Natural killer cell treated with Interleukin-12 subunit alpha and Interleukin-12 subunit beta and Interleukin-15 and Interleukin-18, amount 100 ng/mL, for 72 hours (primary cell): Measurements from ENCODE around the gene HNRNPAB. TPM values are rescaled to one million over a fixed set of nuclear protein-coding genes. Genes with fewer than 3 reads are reported as not detected.
"Not testable (repeated sequence)": the region's sequence is repeated elsewhere in the genome, so short reads cannot be mapped to it uniquely, and the experiment has no call there.

Experiments used
- ATAC-seq, 2 donors: fragments of 150-1000 bp; cut with Tn5 transposase in 1 of 2; sonication (Bioruptor Pico), chemical (Tn5 transposase) in 1 of 2; 2 replicates each; pipeline ENCODE4 v1.10.0; 2021
- DNase-seq: peaks from one replicate; pipeline ENCODE4 v3.0.0; 2022; ENCODE audit warnings: low spot score
- H3K27ac Mint-ChIP-seq, 2 donors: 1 replicate in 1 of 2; 2 replicates in 1 of 2; pipeline ENCODE4 v1.8.0; 2022; ENCODE audit warnings: mixed read lengths in 2 of 2, mild to moderate bottlenecking in 1 of 2, moderate library complexity in 1 of 2
- H3K27me3 Mint-ChIP-seq, 2 donors: 1 replicate in 1 of 2; 2 replicates in 1 of 2; pipeline ENCODE4 v1.8.0; 2022; ENCODE audit warnings: mixed read lengths in 2 of 2
- H3K36me3 Mint-ChIP-seq: one replicate; pipeline ENCODE4 v1.8.0; 2022; ENCODE audit warnings: mixed read lengths
- H3K4me1 Mint-ChIP-seq, 2 donors: 1 replicate in 1 of 2; 2 replicates in 1 of 2; pipeline ENCODE4 v1.8.0; 2022; ENCODE audit warnings: low read depth in 2 of 2, mixed read lengths in 2 of 2, mild to moderate bottlenecking in 1 of 2
- H3K4me3 Mint-ChIP-seq: one replicate; pipeline ENCODE4 v1.8.0; 2022; ENCODE audit warnings: mixed read lengths
- H3K9me3 Mint-ChIP-seq: 2 replicates; pipeline ENCODE4 v1.8.0; 2022; ENCODE audit warnings: mixed read lengths
- total RNA-seq, 2 donors: library from RNA; stranded (reverse); gene quantifications; one replicate each; pipeline ENCODE4 v1.2.3, GENCODE V29; 2022

Gene HNRNPAB
- total RNA-seq, 2 donors from 2014 or later: 314 to 481 TPM

GRCh38 chr5:178241231-178241663, 36.9 kb downstream of the HNRNPAB start:
- Mint-ChIP-seq H3K36me3 (no peaks in the 10 kb centered on the region), H3K9me3 (no peaks in the 10 kb centered on the region), H3K4me1 (peaks cover 32 to 35% of the 10 kb centered on the region in 2 donors), H3K27ac (peak overlapping the region; percentile 96 to 97), H3K4me3 (peak overlapping the region; percentile 82), H3K27me3 (no peaks in the 10 kb centered on the region)
- ATAC-seq (peak in 1 of 2 donors; percentile 37), DNase-seq (no peak)

GRCh38 chr5:178241688-178242231, 37.4 kb downstream of the HNRNPAB start:
- peak overlapping the region; percentile 96 to 97 for H3K27ac Mint-ChIP-seq
- peak overlapping the region; percentile 36 for H3K4me3 Mint-ChIP-seq
- H3K4me1 Mint-ChIP-seq: peaks cover 27 to 30% of the 10 kb centered on the region in 2 donors
- H3K36me3 Mint-ChIP-seq: no peaks in the 10 kb centered on the region
- H3K9me3 Mint-ChIP-seq: no peaks in the 10 kb centered on the region
- ATAC-seq (peak in 1 of 2 donors; percentile 0), DNase-seq (no peak)
- H3K27me3 Mint-ChIP-seq: no peaks in the 10 kb centered on the region

GRCh38 chr5:178242416-178242815, 38.1 kb downstream of the HNRNPAB start:
- Mint-ChIP-seq H3K36me3 (no peaks in the 10 kb centered on the region), H3K4me1 (peaks cover 20 to 28% of the 10 kb centered on the region in 2 donors), H3K27me3 (no peaks in the 10 kb centered on the region), H3K27ac (peak overlapping the region; percentile 78 to 97), H3K9me3 (no peaks in the 10 kb centered on the region), H3K4me3 (peak overlapping the region; percentile 50)
- no peak for ATAC-seq
- no peak for DNase-seq

GRCh38 chr5:178244576-178244975, 40.2 kb downstream of the HNRNPAB start:
- Mint-ChIP-seq H3K27me3 (no peaks in the 10 kb centered on the region), H3K9me3 (no peaks in the 10 kb centered on the region), H3K27ac (no peak overlapping the region), H3K36me3 (no peaks in the 10 kb centered on the region), H3K4me1 (peaks cover 16 to 30% of the 10 kb centered on the region in 2 donors), H3K4me3 (no peak overlapping the region)
- DNase-seq (no peak), ATAC-seq (no peak)

- no peaks in the 10 kb centered on the region for H3K36me3 Mint-ChIP-seq
- H3K4me1 Mint-ChIP-seq: peaks cover 24 to 27% of the 10 kb centered on the region in 2 donors
- H3K27me3 Mint-ChIP-seq: no peaks in the 10 kb centered on the region
- H3K9me3 Mint-ChIP-seq: no peaks in the 10 kb centered on the region
- no peak for DNase-seq
- no peak for ATAC-seq
- H3K27ac Mint-ChIP-seq: no peak overlapping the region
- no peak overlapping the region for H3K4me3 Mint-ChIP-seq
These were observed 41.1 kb downstream of the HNRNPAB start for GRCh38 chr5:178245389-178245788.

- ATAC-seq (no peak), DNase-seq (no peak)
- Mint-ChIP-seq H3K27me3 (no peaks in the 10 kb centered on the region), H3K4me1 (peaks cover 18 to 20% of the 10 kb centered on the region in 2 donors), H3K36me3 (no peaks in the 10 kb centered on the region), H3K27ac (peak overlapping the region in 1 of 2 donors; percentile 21), H3K9me3 (no peaks in the 10 kb centered on the region), H3K4me3 (no peak overlapping the region)
These were observed 42.4 kb downstream of the HNRNPAB start for GRCh38 chr5:178246624-178247279.

- ATAC-seq: peak in 1 of 2 donors; percentile 45
- DNase-seq: no peak
- no peaks in the 10 kb centered on the region for H3K27me3 Mint-ChIP-seq
- peaks cover 11 to 15% of the 10 kb centered on the region in 2 donors for H3K4me1 Mint-ChIP-seq
- no peak overlapping the region for H3K4me3 Mint-ChIP-seq
- H3K9me3 Mint-ChIP-seq: no peaks in the 10 kb centered on the region
- H3K27ac Mint-ChIP-seq: peak overlapping the region in 1 of 2 donors; percentile 21
- H3K36me3 Mint-ChIP-seq: no peaks in the 10 kb centered on the region
These were observed 43.4 kb downstream of the HNRNPAB start for GRCh38 chr5:178247481-178248456.

- peak in 1 of 2 donors; percentile 5 for ATAC-seq
- Mint-ChIP-seq H3K4me1 (peaks cover 11 to 15% of the 10 kb centered on the region in 2 donors), H3K36me3 (no peaks in the 10 kb centered on the region)
These were observed 44.4 kb downstream of the HNRNPAB start for GRCh38 chr5:178248750-178249149.

GRCh38 chr5:178249191-178249989, 45.1 kb downstream of the HNRNPAB start:
- peaks cover 11 to 15% of the 10 kb centered on the region in 2 donors for H3K4me1 Mint-ChIP-seq
- H3K27ac Mint-ChIP-seq: peak overlapping the region; percentile 75 to 79
- no peak for DNase-seq
- no peaks in the 10 kb centered on the region for H3K27me3 Mint-ChIP-seq
- peak overlapping the region; percentile 71 for H3K4me3 Mint-ChIP-seq
- no peaks in the 10 kb centered on the region for H3K9me3 Mint-ChIP-seq
- ATAC-seq: peak; percentile 73 to 79
- H3K36me3 Mint-ChIP-seq: no peaks in the 10 kb centered on the region

More at GRCh38 chr5:178248750-178249149, 44.4 kb downstream of the HNRNPAB start:
- Mint-ChIP-seq H3K27ac (no peak overlapping the region), H3K27me3 (no peaks in the 10 kb centered on the region), H3K9me3 (no peaks in the 10 kb centered on the region), H3K4me3 (peak overlapping the region; percentile 71)
- DNase-seq: no peak

GRCh38 chr5:178250263-178250662, 45.9 kb downstream of the HNRNPAB start:
- Mint-ChIP-seq H3K27ac (no peak overlapping the region), H3K4me1 (peaks cover 11 to 15% of the 10 kb centered on the region in 2 donors), H3K27me3 (no peaks in the 10 kb centered on the region), H3K4me3 (no peak overlapping the region), H3K36me3 (no peaks in the 10 kb centered on the region), H3K9me3 (no peaks in the 10 kb centered on the region)
- DNase-seq (no peak), ATAC-seq (no peak)

GRCh38 chr5:178252258-178252657, 47.9 kb downstream of the HNRNPAB start:
- peaks cover 10 to 11% of the 10 kb centered on the region in 2 donors for H3K4me1 Mint-ChIP-seq
- H3K27me3 Mint-ChIP-seq: no peaks in the 10 kb centered on the region
- H3K27ac Mint-ChIP-seq: no peak overlapping the region
- no peak overlapping the region for H3K4me3 Mint-ChIP-seq
- DNase-seq: no peak
- no peaks in the 10 kb centered on the region for H3K36me3 Mint-ChIP-seq
- no peak for ATAC-seq
- H3K9me3 Mint-ChIP-seq: no peaks in the 10 kb centered on the region

- not testable (repeated sequence) for H3K27me3 Mint-ChIP-seq, H3K27ac Mint-ChIP-seq, H3K36me3 Mint-ChIP-seq, DNase-seq, H3K9me3 Mint-ChIP-seq, H3K4me3 Mint-ChIP-seq, ATAC-seq
- peaks cover 5 to 11% of the 10 kb centered on the region in 2 donors for H3K4me1 Mint-ChIP-seq
These were observed 49.3 kb downstream of the HNRNPAB start for GRCh38 chr5:178253632-178254031.

- ATAC-seq: peak in 1 of 2 donors; percentile 18
- Mint-ChIP-seq H3K9me3 (no peaks in the 10 kb centered on the region), H3K36me3 (no peaks in the 10 kb centered on the region), H3K27me3 (no peaks in the 10 kb centered on the region), H3K4me1 (peaks cover 6 to 9% of the 10 kb centered on the region in 2 donors), H3K4me3 (no peak overlapping the region), H3K27ac (no peak overlapping the region)
- no peak for DNase-seq
These were observed 52.4 kb downstream of the HNRNPAB start for GRCh38 chr5:178256746-178257145.
